OCI-LY7 (cell line): ENCODE data around the gene ABR. TPM values are rescaled to one million over a fixed set of nuclear protein-coding genes. Genes with fewer than 3 reads are reported as not detected.

Experiments used
- BruUV-seq: library from RNA; stranded (reverse); fragments of 400-500 nt; replicated peaks from 2 replicates; lab custom pipeline; 2021; lab: Mats Ljungman, UMichigan
- CTCF ChIA-PET: fragments of 300-600 bp; sonication (Branson Sonifier 250); formaldehyde crosslinking; loops from one replicate; lab custom pipeline; 2022; ENCODE audit warnings: antibody characterized with exemption; ENCODE audit not compliant: unreplicated experiment; lab: Charles Lee
- POLR2A ChIA-PET: fragments of 300-600 bp; sonication (Branson Sonifier 250); formaldehyde crosslinking; loops from one replicate; lab custom pipeline; 2022; ENCODE audit warnings: antibody characterized with exemption; lab: Charles Lee
- DNase-seq: peaks from one replicate; pipeline ENCODE4 v3.0.0-alpha.2; 2015; ENCODE audit warnings: low spot score
- H2AFZ ChIP-seq: fragments of 200-600 bp; sonication (generic), shearing (Covaris generic); 2 replicates; pipeline ENCODE4 v1.6.1; 2014; ENCODE audit warnings: mild to moderate bottlenecking, antibody characterized with exemption, low read length, moderate library complexity
- H3K27ac ChIP-seq: fragments of 200-600 bp; sonication (generic); 2 replicates; pipeline ENCODE4 v1.5.1; 2014; ENCODE audit warnings: mixed run types, low read depth, mild to moderate bottlenecking, moderate library complexity, low read length, inconsistent platforms; ENCODE audit not compliant: poor library complexity, severe bottlenecking
- H3K36me3 ChIP-seq: fragments of 200-600 bp; sonication (generic); 2 replicates; pipeline ENCODE4 v1.6.1; 2014; ENCODE audit warnings: mild to moderate bottlenecking, antibody characterized with exemption, low read length, moderate library complexity, mixed read lengths; ENCODE audit not compliant: insufficient read depth
- H3K4me1 ChIP-seq: fragments of 200-600 bp; sonication (generic); 2 replicates; pipeline ENCODE4 v1.5.1; 2014; ENCODE audit warnings: mild to moderate bottlenecking, low read length; ENCODE audit not compliant: insufficient read depth, poor library complexity, severe bottlenecking
- H3K4me2 ChIP-seq: fragments of 200-600 bp; sonication (generic); 2 replicates; pipeline ENCODE4 v1.6.1; 2014; ENCODE audit warnings: mild to moderate bottlenecking, low read length
- H3K4me3 ChIP-seq: fragments of 200-600 bp; sonication (generic); 2 replicates; pipeline ENCODE4 v1.5.1; 2014; ENCODE audit warnings: mild to moderate bottlenecking, low read depth, low read length; ENCODE audit not compliant: poor library complexity, severe bottlenecking
- H3K79me2 ChIP-seq: fragments of 200-600 bp; sonication (generic); 2 replicates; pipeline ENCODE4 v1.6.1; 2016; ENCODE audit warnings: low read depth, mild to moderate bottlenecking, low read length, moderate library complexity, mixed read lengths; ENCODE audit not compliant: insufficient read depth
- H3K9me2 ChIP-seq: fragments of 200-600 bp; sonication (generic); 2 replicates; pipeline ENCODE4 v1.6.1; 2016; ENCODE audit warnings: mild to moderate bottlenecking, low read length, mixed read lengths; ENCODE audit not compliant: insufficient read depth
- H3K9me3 ChIP-seq: fragments of 200-600 bp; sonication (generic); 2 replicates; pipeline ENCODE4 v1.6.1; 2014; ENCODE audit warnings: mild to moderate bottlenecking, mixed run types, low read length, mixed read lengths
- H4K20me1 ChIP-seq: fragments of 200-600 bp; sonication (generic); 2 replicates; pipeline ENCODE4 v1.6.1; 2014; ENCODE audit warnings: mild to moderate bottlenecking, antibody characterized with exemption, low read length, moderate library complexity, mixed read lengths; ENCODE audit not compliant: insufficient read depth
- EZH2phosphoT487 ChIP-seq: fragments of 200-600 bp; sonication (generic); IDR thresholded peaks from 2 replicates; pipeline ENCODE4 v1.6.1; 2018; ENCODE audit warnings: low read depth, borderline replicate concordance, mild to moderate bottlenecking, mixed run types, antibody characterized with exemption, low read length, moderate library complexity, mixed read lengths
- intact Hi-C: fragments of 100-400 bp; cut with micrococcal nuclease; formaldehyde crosslinking; loops from one replicate; pipeline ENCODE4 v1.10.0; 2022; ENCODE audit not compliant: unreplicated experiment
- total RNA-seq, 2 experiments: library from RNA; depleted of rRNA in 1 of 2; stranded (reverse); fragments of >200 nt in 1 of 2; shearing (Covaris generic) in 1 of 2; gene quantifications; 2 replicates each; pipeline ENCODE4 v1.2.3, GENCODE V29; 2014 to 2022
- TF ChIP-seq, protein P1 (sequence below): fragments of 200-600 bp; sonication (generic); conservative IDR thresholded peaks from 2 replicates; pipeline ENCODE4 v1.5.1; 2014; ENCODE audit warnings: mild to moderate bottlenecking, antibody characterized with exemption, low read length, moderate library complexity, mixed read lengths

The ABR gene
- total RNA-seq, 2 experiments from 2014 or later: 164 to 181 TPM

DNA sequence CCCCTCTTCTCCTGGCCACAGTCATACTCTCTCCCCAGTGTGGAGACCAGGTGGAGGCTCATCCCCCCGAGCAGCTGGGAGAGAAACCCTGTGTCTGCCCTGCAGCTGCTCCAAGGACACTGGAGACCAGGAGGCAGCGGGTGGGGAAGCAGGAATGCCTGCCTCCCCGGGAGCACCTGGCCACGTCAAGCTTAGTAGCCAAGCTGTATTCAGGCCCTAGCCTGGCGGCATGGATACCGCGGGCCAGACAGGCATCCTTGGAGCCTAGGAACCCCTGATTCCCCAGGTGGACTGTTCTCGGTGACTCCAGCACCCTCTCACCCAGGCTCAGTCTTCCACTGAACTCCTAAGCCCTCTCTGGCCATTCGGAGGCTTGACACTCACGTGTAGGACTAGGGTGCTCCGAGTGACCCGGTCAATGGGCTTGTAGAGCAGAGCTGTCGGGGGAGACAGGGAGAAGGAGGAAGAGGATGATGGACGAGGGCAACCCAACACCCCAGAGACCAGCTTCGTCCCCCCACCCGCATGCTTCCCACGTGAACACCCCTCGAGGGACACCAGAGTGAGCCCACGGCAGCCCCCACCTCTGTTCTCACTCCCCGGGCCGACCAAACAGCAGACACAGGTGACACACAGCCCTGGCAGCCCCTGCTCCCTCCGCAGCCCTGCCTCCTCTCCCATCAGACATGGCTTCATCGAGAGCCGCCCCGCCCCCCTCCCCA is 106.4 kb downstream of the ABR start:
- no peaks in the 10 kb centered on the region for H3K9me3 ChIP-seq
- no peaks in the 10 kb centered on the region for H3K9me2 ChIP-seq
- no peak overlapping the region for H3K27ac ChIP-seq
- H3K36me3 ChIP-seq: peaks cover 48% of the 10 kb centered on the region
- no peak for TF ChIP-seq EZH2phosphoT487
- TF ChIP-seq, protein P1, sequence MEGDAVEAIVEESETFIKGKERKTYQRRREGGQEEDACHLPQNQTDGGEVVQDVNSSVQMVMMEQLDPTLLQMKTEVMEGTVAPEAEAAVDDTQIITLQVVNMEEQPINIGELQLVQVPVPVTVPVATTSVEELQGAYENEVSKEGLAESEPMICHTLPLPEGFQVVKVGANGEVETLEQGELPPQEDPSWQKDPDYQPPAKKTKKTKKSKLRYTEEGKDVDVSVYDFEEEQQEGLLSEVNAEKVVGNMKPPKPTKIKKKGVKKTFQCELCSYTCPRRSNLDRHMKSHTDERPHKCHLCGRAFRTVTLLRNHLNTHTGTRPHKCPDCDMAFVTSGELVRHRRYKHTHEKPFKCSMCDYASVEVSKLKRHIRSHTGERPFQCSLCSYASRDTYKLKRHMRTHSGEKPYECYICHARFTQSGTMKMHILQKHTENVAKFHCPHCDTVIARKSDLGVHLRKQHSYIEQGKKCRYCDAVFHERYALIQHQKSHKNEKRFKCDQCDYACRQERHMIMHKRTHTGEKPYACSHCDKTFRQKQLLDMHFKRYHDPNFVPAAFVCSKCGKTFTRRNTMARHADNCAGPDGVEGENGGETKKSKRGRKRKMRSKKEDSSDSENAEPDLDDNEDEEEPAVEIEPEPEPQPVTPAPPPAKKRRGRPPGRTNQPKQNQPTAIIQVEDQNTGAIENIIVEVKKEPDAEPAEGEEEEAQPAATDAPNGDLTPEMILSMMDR: no peak
- no peak overlapping the region for H3K4me2 ChIP-seq
- DNase-seq: no peak
- no TSS peak for BruUV-seq
- no peak overlapping the region for H2AFZ ChIP-seq
- no peaks in the 10 kb centered on the region for H4K20me1 ChIP-seq
- ChIA-PET POLR2A (no interaction called here), CTCF (no interaction called here)
- intact Hi-C loops: no loop called here
- no peak overlapping the region for H3K4me3 ChIP-seq
- H3K4me1 ChIP-seq: no peaks in the 10 kb centered on the region
- no peaks in the 10 kb centered on the region for H3K79me2 ChIP-seq

DNA sequence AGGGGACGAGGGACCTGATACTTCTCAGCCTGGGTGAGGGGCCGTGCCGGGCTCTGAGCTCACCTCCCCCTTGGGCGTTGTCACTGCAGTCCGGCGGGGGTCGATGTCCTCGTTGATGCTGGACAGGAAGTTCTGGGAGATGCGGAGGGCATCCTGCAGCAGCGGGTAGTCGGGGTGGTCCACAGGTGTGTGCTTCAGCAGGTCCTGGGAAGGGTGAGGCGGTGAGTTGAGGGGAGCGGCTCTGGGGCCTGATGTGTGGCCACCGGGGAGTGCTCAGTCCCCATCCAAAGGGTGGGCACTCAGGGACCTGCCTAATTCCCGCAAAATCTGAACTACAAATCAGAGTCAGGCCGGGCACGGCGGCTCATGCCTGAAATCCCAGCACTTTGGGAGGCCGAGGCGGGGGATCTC is 107.2 kb downstream of the ABR start:
- BruUV-seq: no TSS peak
- Histone ChIP-seq H3K4me2 (no peak overlapping the region), H3K27ac (no peak overlapping the region), H3K9me2 (no peaks in the 10 kb centered on the region), H3K79me2 (no peaks in the 10 kb centered on the region), H3K9me3 (no peaks in the 10 kb centered on the region), H3K4me3 (no peak overlapping the region), H3K36me3 (peaks cover 55% of the 10 kb centered on the region), H2AFZ (no peak overlapping the region), H4K20me1 (no peaks in the 10 kb centered on the region), H3K4me1 (no peaks in the 10 kb centered on the region)
- ChIA-PET CTCF (no interaction called here), POLR2A (no interaction called here)
- intact Hi-C loops: no loop called here
- TF ChIP-seq EZH2phosphoT487: no peak
- TF ChIP-seq, protein P1: no peak
- no peak for DNase-seq

DNA sequence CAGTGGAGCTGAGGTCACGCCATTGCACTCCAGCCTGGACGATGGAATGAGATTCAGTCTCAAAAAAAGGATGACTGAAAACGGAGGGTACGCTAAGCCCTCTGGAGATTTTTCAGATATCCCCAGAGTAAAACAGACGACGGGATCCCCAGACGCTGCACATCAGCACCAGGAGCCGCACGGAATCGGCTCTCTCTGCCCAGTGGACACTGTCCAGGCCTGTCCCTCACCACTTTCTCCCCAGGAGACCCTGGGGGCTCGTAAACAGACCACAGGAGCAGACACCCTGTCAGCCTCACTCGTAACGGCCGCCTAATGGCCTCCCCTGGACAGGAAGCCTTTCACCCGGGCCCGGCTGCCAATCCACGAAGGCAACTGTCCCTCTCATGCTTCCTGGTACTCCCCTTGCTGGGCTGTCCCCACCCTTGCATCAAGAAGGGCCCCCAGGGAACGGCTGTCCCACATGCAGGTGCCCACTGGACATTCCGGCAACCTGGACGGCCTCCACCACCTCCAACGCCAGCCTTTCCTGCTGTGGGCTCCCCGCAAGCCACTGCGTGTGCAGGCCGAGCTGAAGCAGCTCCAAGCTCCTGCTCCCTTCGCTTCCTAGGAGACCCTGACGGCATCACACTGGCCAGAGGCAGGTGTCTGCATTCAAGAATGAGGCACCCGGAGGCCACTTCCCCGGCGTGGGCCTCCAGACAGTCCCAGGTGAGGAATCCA is 108.5 kb downstream of the ABR start:
- BruUV-seq: no TSS peak

More for the DNA sequence above, 108.5 kb downstream of the ABR start:
- Histone ChIP-seq H3K4me2 (no peak overlapping the region), H3K36me3 (peaks cover 63% of the 10 kb centered on the region), H3K4me3 (no peak overlapping the region), H3K27ac (no peak overlapping the region), H3K9me3 (0 out of 2 replicates have a peak, but pooled peaks cover 1% of the 10 kb centered on the region), H4K20me1 (no peaks in the 10 kb centered on the region), H3K4me1 (no peaks in the 10 kb centered on the region), H3K79me2 (no peaks in the 10 kb centered on the region), H3K9me2 (no peaks in the 10 kb centered on the region), H2AFZ (no peak overlapping the region)
- no peak for DNase-seq
- TF ChIP-seq, protein P1: no peak
- no peak for TF ChIP-seq EZH2phosphoT487
- CTCF ChIA-PET: no interaction called here
- intact Hi-C loops: no loop called here
- POLR2A ChIA-PET: no interaction called here
